ENCODE data around the gene HERC2. TPM values are rescaled to one million over a fixed set of nuclear protein-coding genes. Genes with fewer than 3 reads are reported as not detected.

The HERC2 gene
- total and polyA plus RNA-seq, 2 of the 13 experiments (the other 11 are each of a cell fraction or from before 2014, with no cell fraction given) = 17.6 to 24.8 TPM

DNA sequence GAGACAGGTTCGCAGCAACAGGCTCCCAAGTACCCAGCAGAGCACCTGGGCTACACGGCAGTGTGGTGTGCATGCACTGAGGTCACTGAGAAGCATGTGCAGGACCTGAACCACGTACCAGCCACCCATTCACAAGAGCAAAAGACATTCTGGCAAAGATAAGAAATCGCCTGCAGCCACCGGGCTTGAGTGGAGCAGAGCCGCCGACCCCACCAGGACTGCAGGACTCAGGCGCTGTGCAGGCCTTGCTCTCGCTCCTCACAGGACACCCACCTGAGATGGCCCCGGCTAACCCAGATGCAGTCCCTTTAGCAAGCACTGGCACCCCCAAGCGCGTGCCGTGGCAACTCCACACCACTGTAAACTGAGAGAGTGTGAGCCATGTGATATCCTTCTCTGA lies 190.6 kb downstream of the HERC2 start:
- ATAC-seq (no peak; the same call in 2 of the 3 replicates), FAIRE-seq (no peak), DNase-seq (ENCODE audit: low spot score) (no peak)
- intact Hi-C loops (cut with micrococcal nuclease; ENCODE audit: unreplicated experiment) = no loop called here
- WGBS (ENCODE audit: low lambda C conversion rate) = no CpG with 5 or more reads among the region's 13 CpGs
- Histone ChIP-seq H3K4me2 (ENCODE audit: low read depth, low read length) (no peak overlapping the region), H2AFZ (ENCODE audit: low read length) (no peak overlapping the region), H3K27me3 (ENCODE audit: control insufficient read depth in 1 of 2, insufficient read depth in 2 of 2, low read length in 2 of 2) (no peaks in the 10 kb centered on the region), H3K9me3 (ENCODE audit: low read length) (no peaks in the 10 kb centered on the region), H4K20me1 (ENCODE audit: insufficient read depth, low read length) (no peaks in the 10 kb centered on the region; the same call in 1 of the 2 replicates), H3K4me1 (ENCODE audit: insufficient read depth, low read length) (no peaks in the 10 kb centered on the region), H3K79me2 (ENCODE audit: insufficient read depth, low read length) (no peaks in the 10 kb centered on the region), H3K4me3 (replicated peaks in 1 of 3; ENCODE audit: insufficient read depth in 1 of 3, low read depth in 2 of 3, low read length in 3 of 3) (no peak overlapping the region), H3K27ac (ENCODE audit: extremely low read length, insufficient read depth, low read length) (no peak overlapping the region), H3K36me3 (replicated peaks in 1 of 2; ENCODE audit: control insufficient read depth in 1 of 2, insufficient read depth in 2 of 2, low read length in 2 of 2) (peaks cover 14 to 51% of the 10 kb centered on the region in 2 experiments; a peak in 4 of 5 replicates), H3K9ac (ENCODE audit: insufficient read depth, low read depth, low read length) (no peak overlapping the region)
- TF ChIP-seq PAWR (CRISPR knock-in tag; IDR thresholded peaks at IDR 0.05; ENCODE audit: borderline replicate concordance) = no peak
- no peak for TF ChIP-seq ZNF20 (CRISPR knock-in tag; IDR thresholded peaks at IDR 0.05)
- no peak for TF ChIP-seq ZSCAN25 (CRISPR knock-in tag; IDR thresholded peaks at IDR 0.05)
- TF ChIP-seq GFI1 (CRISPR knock-in tag; IDR thresholded peaks at IDR 0.05; ENCODE audit: borderline replicate concordance) = no peak
- no peak for TF ChIP-seq SMARCC2 (IDR thresholded peaks at IDR 0.05)
- TF ChIP-seq, protein P1, sequence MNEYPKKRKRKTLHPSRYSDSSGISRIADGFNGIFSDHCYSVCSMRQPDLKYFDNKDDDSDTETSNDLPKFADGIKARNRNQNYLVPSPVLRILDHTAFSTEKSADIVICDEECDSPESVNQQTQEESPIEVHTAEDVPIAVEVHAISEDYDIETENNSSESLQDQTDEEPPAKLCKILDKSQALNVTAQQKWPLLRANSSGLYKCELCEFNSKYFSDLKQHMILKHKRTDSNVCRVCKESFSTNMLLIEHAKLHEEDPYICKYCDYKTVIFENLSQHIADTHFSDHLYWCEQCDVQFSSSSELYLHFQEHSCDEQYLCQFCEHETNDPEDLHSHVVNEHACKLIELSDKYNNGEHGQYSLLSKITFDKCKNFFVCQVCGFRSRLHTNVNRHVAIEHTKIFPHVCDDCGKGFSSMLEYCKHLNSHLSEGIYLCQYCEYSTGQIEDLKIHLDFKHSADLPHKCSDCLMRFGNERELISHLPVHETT (CRISPR knock-in tag; conservative IDR thresholded peaks at IDR 0.05) = no peak
- TF ChIP-seq, protein P2, sequence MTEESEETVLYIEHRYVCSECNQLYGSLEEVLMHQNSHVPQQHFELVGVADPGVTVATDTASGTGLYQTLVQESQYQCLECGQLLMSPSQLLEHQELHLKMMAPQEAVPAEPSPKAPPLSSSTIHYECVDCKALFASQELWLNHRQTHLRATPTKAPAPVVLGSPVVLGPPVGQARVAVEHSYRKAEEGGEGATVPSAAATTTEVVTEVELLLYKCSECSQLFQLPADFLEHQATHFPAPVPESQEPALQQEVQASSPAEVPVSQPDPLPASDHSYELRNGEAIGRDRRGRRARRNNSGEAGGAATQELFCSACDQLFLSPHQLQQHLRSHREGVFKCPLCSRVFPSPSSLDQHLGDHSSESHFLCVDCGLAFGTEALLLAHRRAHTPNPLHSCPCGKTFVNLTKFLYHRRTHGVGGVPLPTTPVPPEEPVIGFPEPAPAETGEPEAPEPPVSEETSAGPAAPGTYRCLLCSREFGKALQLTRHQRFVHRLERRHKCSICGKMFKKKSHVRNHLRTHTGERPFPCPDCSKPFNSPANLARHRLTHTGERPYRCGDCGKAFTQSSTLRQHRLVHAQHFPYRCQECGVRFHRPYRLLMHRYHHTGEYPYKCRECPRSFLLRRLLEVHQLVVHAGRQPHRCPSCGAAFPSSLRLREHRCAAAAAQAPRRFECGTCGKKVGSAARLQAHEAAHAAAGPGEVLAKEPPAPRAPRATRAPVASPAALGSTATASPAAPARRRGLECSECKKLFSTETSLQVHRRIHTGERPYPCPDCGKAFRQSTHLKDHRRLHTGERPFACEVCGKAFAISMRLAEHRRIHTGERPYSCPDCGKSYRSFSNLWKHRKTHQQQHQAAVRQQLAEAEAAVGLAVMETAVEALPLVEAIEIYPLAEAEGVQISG (CRISPR knock-in tag; IDR thresholded peaks at IDR 0.05) = no peak
- TF ChIP-seq ZNF761 (CRISPR knock-in tag; conservative IDR thresholded peaks at IDR 0.05) = no peak
- TF ChIP-seq SAP130 (CRISPR knock-in tag; IDR thresholded peaks at IDR 0.05; ENCODE audit: low read depth) = no peak
- no peak for TF ChIP-seq TOE1 (CRISPR knock-in tag; IDR thresholded peaks at IDR 0.05)
- TF ChIP-seq CHD4 (IDR thresholded peaks at IDR 0.05; ENCODE audit: borderline replicate concordance, low read length) = no peak
- TF ChIP-seq, protein P3, sequence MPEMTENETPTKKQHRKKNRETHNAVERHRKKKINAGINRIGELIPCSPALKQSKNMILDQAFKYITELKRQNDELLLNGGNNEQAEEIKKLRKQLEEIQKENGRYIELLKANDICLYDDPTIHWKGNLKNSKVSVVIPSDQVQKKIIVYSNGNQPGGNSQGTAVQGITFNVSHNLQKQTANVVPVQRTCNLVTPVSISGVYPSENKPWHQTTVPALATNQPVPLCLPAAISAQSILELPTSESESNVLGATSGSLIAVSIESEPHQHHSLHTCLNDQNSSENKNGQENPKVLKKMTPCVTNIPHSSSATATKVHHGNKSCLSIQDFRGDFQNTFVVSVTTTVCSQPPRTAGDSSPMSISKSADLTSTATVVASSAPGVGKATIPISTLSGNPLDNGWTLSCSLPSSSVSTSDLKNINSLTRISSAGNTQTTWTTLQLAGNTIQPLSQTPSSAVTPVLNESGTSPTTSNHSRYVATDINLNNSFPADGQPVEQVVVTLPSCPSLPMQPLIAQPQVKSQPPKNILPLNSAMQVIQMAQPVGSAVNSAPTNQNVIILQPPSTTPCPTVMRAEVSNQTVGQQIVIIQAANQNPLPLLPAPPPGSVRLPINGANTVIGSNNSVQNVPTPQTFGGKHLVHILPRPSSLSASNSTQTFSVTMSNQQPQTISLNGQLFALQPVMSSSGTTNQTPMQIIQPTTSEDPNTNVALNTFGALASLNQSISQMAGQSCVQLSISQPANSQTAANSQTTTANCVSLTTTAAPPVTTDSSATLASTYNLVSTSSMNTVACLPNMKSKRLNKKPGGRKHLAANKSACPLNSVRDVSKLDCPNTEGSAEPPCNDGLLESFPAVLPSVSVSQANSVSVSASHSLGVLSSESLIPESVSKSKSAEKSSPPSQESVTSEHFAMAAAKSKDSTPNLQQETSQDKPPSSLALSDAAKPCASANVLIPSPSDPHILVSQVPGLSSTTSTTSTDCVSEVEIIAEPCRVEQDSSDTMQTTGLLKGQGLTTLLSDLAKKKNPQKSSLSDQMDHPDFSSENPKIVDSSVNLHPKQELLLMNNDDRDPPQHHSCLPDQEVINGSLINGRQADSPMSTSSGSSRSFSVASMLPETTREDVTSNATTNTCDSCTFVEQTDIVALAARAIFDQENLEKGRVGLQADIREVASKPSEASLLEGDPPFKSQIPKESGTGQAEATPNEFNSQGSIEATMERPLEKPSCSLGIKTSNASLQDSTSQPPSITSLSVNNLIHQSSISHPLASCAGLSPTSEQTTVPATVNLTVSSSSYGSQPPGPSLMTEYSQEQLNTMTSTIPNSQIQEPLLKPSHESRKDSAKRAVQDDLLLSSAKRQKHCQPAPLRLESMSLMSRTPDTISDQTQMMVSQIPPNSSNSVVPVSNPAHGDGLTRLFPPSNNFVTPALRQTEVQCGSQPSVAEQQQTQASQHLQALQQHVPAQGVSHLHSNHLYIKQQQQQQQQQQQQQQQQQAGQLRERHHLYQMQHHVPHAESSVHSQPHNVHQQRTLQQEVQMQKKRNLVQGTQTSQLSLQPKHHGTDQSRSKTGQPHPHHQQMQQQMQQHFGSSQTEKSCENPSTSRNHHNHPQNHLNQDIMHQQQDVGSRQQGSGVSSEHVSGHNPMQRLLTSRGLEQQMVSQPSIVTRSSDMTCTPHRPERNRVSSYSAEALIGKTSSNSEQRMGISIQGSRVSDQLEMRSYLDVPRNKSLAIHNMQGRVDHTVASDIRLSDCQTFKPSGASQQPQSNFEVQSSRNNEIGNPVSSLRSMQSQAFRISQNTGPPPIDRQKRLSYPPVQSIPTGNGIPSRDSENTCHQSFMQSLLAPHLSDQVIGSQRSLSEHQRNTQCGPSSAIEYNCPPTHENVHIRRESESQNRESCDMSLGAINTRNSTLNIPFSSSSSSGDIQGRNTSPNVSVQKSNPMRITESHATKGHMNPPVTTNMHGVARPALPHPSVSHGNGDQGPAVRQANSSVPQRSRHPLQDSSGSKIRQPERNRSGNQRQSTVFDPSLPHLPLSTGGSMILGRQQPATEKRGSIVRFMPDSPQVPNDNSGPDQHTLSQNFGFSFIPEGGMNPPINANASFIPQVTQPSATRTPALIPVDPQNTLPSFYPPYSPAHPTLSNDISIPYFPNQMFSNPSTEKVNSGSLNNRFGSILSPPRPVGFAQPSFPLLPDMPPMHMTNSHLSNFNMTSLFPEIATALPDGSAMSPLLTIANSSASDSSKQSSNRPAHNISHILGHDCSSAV (CRISPR knock-in tag; IDR thresholded peaks at IDR 0.05; ENCODE audit: borderline replicate concordance) = no peak
- no peak for TF ChIP-seq SRSF4 (IDR thresholded peaks at IDR 0.05; ENCODE audit: low read depth, low read length, poor library complexity, severe bottlenecking)
- in situ Hi-C loops (cut with HindIII; ENCODE audit: extremely low pct_ligation_motif_present, low pct_unique_long_range_greater_than_20kb) = no loop called here
- POLR2A ChIA-PET = no interaction called here
- BruUV-seq (replicated peaks) = no TSS peak
- CTCF ChIA-PET (ENCODE audit: low intra/inter-chr PET ratio, low total read pairs) = no interaction called here

All from HepG2 (cell line).